Nephron progenitor cell (in vitro differentiated cells): ENCODE data around the gene PRDM16.

ENCODE experiments used
- DNase-seq: peaks from one replicate; pipeline ENCODE4 v3.0.0; 2021
- H3K27ac Mint-ChIP-seq: 2 replicates; pipeline ENCODE4 v1.8.0; 2021; ENCODE audit warnings: mild to moderate bottlenecking, moderate library complexity, mixed read lengths
- H3K27me3 Mint-ChIP-seq: 2 replicates; pipeline ENCODE4 v1.8.0; 2021; ENCODE audit warnings: mild to moderate bottlenecking, low read depth, mixed read lengths; ENCODE audit not compliant: poor library complexity
- H3K36me3 Mint-ChIP-seq: 2 replicates; pipeline ENCODE4 v1.8.0; 2021; ENCODE audit warnings: low read depth, mixed read lengths
- H3K4me1 Mint-ChIP-seq: 2 replicates; pipeline ENCODE4 v1.8.0; 2021; ENCODE audit warnings: mixed read lengths
- H3K4me3 Mint-ChIP-seq: 2 replicates; pipeline ENCODE4 v1.8.0; 2021; ENCODE audit warnings: mild to moderate bottlenecking, moderate library complexity, mixed read lengths
- H3K9me3 Mint-ChIP-seq: 2 replicates; pipeline ENCODE4 v1.8.0; 2021; ENCODE audit warnings: mild to moderate bottlenecking, moderate library complexity, mixed read lengths
- TF ChIP-seq, protein P1 (sequence below): fragments of 200-600 bp; sonication (generic); IDR thresholded peaks from 2 replicates; pipeline ENCODE4 v1.5.0; 2021; ENCODE audit warnings: antibody characterized with exemption

The PRDM16 gene

DNA sequence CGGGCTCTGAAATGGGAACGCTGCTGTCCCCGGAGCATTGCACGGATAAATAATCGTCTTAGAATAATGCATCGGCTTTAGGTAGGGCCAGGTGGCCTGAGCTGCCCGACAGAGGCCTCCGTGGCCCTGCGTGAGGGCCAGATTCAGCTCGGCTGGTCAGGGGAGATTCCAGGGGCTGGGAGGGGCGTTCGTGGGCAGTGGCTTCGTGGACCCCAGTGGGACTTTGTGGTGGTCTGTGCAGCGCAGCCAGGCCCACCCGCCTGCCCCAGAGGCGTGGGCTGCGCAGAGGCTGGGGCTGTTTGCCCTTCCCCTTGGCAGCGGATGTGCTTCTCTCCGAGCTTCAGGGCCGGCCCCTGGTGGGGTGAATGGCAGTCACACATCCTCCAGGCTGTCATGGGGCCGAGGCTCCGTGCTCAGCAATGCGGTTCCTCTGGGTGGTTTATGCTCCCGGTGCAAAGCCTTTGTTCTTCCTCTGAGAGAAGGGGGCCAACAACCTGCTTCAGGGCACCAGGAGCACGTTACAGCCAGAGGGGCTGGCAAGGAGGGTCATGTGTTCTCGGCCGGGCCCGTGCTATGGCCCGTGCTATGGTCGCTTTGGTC is 104.5 kb downstream of the PRDM16 start:
- DNase-seq: no peak

DNA sequence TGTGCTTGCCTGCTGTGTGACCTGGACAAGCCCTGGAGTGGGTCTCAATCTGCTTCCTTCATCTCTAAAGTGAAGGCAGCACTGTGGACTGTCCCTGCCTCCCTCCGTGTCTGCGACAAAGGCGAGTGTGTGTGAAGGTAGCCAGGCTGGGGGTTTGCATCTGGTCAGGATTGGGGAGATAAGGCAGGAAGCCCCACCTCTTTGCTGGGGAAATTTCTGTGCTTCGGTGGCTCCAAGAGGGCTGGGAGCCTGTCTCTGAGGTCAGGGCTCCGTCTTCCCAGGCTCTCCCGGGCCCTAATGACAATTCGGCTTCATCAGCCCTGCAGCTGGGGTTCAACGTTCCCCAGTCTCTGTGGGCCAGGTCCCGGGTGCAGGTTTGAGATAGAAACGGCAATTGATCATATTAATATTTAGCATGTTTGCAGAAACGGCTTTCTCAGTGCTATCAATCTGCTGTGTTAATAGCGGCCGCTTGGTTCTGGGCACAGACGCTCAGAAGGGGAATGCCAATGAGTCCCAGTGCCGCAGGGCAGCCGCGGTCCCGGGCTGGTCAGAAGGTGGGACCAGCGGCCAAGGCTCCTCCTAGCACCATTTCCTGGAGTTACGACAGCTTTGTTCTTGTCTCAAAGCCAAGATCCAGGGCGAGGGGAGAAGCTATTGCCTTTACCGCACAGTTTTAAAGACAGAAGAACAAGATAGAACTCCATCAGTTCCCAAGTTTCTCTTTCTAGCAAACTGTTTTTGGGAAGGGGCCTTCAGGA is 105.7 kb downstream of the PRDM16 start:
- no peaks in the 10 kb centered on the region for H3K9me3 Mint-ChIP-seq
- no peak overlapping the region for H3K4me3 Mint-ChIP-seq
- no peak for DNase-seq
- H3K4me1 Mint-ChIP-seq: peaks cover 47% of the 10 kb centered on the region
- peaks cover 22% of the 10 kb centered on the region for H3K27me3 Mint-ChIP-seq
- no peaks in the 10 kb centered on the region for H3K36me3 Mint-ChIP-seq
- TF ChIP-seq, protein P1, sequence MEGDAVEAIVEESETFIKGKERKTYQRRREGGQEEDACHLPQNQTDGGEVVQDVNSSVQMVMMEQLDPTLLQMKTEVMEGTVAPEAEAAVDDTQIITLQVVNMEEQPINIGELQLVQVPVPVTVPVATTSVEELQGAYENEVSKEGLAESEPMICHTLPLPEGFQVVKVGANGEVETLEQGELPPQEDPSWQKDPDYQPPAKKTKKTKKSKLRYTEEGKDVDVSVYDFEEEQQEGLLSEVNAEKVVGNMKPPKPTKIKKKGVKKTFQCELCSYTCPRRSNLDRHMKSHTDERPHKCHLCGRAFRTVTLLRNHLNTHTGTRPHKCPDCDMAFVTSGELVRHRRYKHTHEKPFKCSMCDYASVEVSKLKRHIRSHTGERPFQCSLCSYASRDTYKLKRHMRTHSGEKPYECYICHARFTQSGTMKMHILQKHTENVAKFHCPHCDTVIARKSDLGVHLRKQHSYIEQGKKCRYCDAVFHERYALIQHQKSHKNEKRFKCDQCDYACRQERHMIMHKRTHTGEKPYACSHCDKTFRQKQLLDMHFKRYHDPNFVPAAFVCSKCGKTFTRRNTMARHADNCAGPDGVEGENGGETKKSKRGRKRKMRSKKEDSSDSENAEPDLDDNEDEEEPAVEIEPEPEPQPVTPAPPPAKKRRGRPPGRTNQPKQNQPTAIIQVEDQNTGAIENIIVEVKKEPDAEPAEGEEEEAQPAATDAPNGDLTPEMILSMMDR: no peak
- H3K27ac Mint-ChIP-seq: no peak overlapping the region

More for the DNA sequence above, 104.5 kb downstream of the PRDM16 start:
- Mint-ChIP-seq H3K36me3 (no peaks in the 10 kb centered on the region), H3K9me3 (no peaks in the 10 kb centered on the region), H3K4me3 (no peak overlapping the region), H3K27me3 (peaks cover 14% of the 10 kb centered on the region), H3K4me1 (peaks cover 57% of the 10 kb centered on the region), H3K27ac (no peak overlapping the region)
- TF ChIP-seq, protein P1: no peak

DNA sequence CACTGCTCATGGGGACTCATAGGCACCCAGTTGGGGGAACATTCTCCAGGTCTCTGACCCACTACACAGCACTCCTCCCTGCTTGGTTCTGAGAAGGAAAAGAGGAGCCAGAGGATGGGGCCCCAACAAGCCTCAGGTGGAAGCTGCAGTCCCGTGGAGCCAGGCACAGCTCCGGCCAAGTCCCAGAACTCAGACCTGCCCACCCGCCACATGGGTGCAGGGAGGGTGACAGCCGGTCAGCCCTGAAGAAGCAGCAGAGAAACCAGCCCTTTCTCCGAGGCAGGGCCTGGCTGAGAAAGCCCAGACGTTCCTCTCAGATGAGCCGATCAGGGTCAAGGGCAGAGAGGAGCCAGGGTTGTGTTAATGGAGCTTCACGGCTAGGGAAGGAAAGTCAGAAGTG is 106.5 kb downstream of the PRDM16 start:
- TF ChIP-seq, protein P1: no peak
- Mint-ChIP-seq H3K27ac (no peak overlapping the region), H3K27me3 (peaks cover 22% of the 10 kb centered on the region), H3K36me3 (no peaks in the 10 kb centered on the region), H3K4me3 (no peak overlapping the region), H3K9me3 (no peaks in the 10 kb centered on the region), H3K4me1 (peaks cover 46% of the 10 kb centered on the region)
- no peak for DNase-seq

DNA sequence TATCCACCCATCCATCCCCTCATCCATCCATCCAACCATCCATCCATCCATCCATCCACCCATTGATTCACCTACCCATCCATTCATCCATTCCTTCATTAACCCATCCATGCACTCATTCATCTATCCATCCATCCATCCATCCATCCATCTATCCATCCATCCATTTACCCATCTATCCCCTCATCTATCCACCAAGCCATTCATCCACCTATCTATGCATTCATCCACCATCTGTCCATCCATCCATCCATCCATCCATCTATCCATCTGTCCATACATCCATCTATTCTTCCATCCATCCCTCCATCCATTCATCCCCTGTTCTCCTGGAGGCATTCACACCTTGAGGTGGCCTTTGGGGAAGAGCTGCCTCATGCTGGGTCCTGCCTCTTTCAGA is 107.0 kb downstream of the PRDM16 start:
- no peak for DNase-seq
- H3K27me3 Mint-ChIP-seq: peaks cover 22% of the 10 kb centered on the region
- H3K36me3 Mint-ChIP-seq: no peaks in the 10 kb centered on the region
- H3K9me3 Mint-ChIP-seq: no peaks in the 10 kb centered on the region
- H3K27ac Mint-ChIP-seq: no peak overlapping the region
- TF ChIP-seq, protein P1: no peak
- no peak overlapping the region for H3K4me3 Mint-ChIP-seq
- peaks cover 42% of the 10 kb centered on the region for H3K4me1 Mint-ChIP-seq

DNA sequence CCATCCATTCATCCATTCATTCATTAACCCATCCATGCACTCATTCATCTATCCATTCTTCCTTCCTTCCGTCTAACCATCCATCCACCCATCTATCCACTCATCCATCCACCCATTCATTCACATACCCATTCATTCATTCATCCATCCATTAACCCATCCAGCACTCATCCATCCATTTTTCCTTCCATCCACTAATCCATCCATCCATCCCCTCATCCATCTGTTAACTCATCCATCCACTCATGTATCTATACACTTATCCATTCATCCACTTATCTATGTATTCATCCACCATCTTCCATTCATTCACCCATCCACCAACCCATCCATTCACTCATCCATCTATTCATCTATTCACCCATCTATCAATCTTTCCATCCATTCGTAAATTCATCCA is 107.8 kb downstream of the PRDM16 start:
- H3K4me3 Mint-ChIP-seq: no peak overlapping the region
- no peak for DNase-seq
- TF ChIP-seq, protein P1: no peak
- no peaks in the 10 kb centered on the region for H3K36me3 Mint-ChIP-seq
- no peak overlapping the region for H3K27ac Mint-ChIP-seq
- peaks cover 22% of the 10 kb centered on the region for H3K27me3 Mint-ChIP-seq
- H3K4me1 Mint-ChIP-seq: peaks cover 34% of the 10 kb centered on the region
- no peaks in the 10 kb centered on the region for H3K9me3 Mint-ChIP-seq

DNA sequence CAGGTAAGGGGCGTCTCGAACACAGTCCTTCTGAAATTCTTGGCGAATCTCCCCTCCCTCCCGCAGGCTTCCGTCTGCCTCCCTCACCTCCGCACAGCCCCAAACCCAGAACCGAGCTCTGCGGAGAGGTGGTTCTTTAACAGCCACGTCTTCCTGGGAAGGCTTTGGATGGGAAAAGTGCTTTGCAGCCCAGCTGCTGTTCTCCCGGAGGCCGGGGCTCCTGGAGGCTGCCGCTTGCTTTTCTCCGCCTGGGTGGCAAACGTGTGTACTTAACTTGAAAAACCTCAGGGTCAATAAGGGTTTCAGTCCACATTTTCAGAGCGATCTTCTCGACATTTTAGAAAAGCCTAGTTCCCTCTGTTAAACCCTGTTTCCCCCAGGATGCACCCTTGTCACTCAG is 109.3 kb downstream of the PRDM16 start:
- H3K9me3 Mint-ChIP-seq: no peaks in the 10 kb centered on the region
- H3K4me3 Mint-ChIP-seq: no peak overlapping the region
- no peak for DNase-seq
- TF ChIP-seq, protein P1: no peak
- H3K27me3 Mint-ChIP-seq: peaks cover 13% of the 10 kb centered on the region
- H3K4me1 Mint-ChIP-seq: peaks cover 19% of the 10 kb centered on the region
- no peak overlapping the region for H3K27ac Mint-ChIP-seq
- H3K36me3 Mint-ChIP-seq: no peaks in the 10 kb centered on the region
